B cell (primary cell): ENCODE data around the gene EFCAB10. TPM values are rescaled to one million over a fixed set of nuclear protein-coding genes. Genes with fewer than 3 reads are reported as not detected.
"Not testable (repeated sequence)": the region's sequence is repeated elsewhere in the genome, so short reads cannot be mapped to it uniquely, and the experiment has no call there.

ENCODE experiments used
- ATAC-seq: fragments of 200-7000 bp; cut with Tn5 transposase; one replicate; pipeline ENCODE4 v1.10.0; 2021; ENCODE audit warnings: low read depth, mild to moderate bottlenecking, moderate number of reproducible peaks, moderate library complexity
- CTCF ChIA-PET: fragments of 350-600 bp; sonication (Branson Sonifier 250); formaldehyde crosslinking; loops from one replicate; lab custom pipeline; 2021; ENCODE audit warnings: antibody characterized with exemption, inconsistent platforms; lab: Charles Lee
- POLR2A ChIA-PET: fragments of 350-600 bp; sonication (Branson Sonifier 250); formaldehyde crosslinking; loops from one replicate; lab custom pipeline; 2021; ENCODE audit warnings: antibody characterized with exemption; lab: Charles Lee
- DNase-seq: peaks from one replicate; pipeline ENCODE4 v3.0.0; 2013
- H2AFZ ChIP-seq: 2 replicates; pipeline ENCODE4 v1.6.1; 2012; ENCODE audit warnings: mild to moderate bottlenecking, low read depth, low read length; ENCODE audit not compliant: insufficient read depth, poor library complexity, severe bottlenecking
- H3K27ac ChIP-seq, 2 donors: 1 replicate in 1 of 2; 2 replicates in 1 of 2; pipeline ENCODE4 v1.5.1; 2012 to 2013; ENCODE audit warnings: low read length in 2 of 2, mild to moderate bottlenecking in 2 of 2, moderate library complexity in 1 of 2
- H3K27me3 ChIP-seq, 4 experiments: fragments of 200-600 bp in 1 of 4; sonication (generic) in 1 of 4; replicated peaks in 1 of 4; 1 replicate in 2 of 4; 2 replicates in 2 of 4; pipeline versions ENCODE4 v1.6.1 to v1.7.0; 2013 to 2016; ENCODE audit warnings: low read length in 3 of 4, mild to moderate bottlenecking in 2 of 4, mixed read lengths in 1 of 4, moderate library complexity in 1 of 4; ENCODE audit not compliant: insufficient read depth in 4 of 4, control insufficient read depth in 3 of 4; ENCODE audit errors: control extremely low read depth in 1 of 4
- H3K36me3 ChIP-seq, 2 experiments: replicated peaks in 1 of 2; 1 replicate in 1 of 2; 2 replicates in 1 of 2; pipeline versions ENCODE4 v1.6.1 to v1.7.1; 2013; ENCODE audit warnings: low read length in 1 of 2; ENCODE audit not compliant: insufficient read depth in 2 of 2, control insufficient read depth in 1 of 2; ENCODE audit errors: control extremely low read depth in 1 of 2, extremely low read depth in 1 of 2
- H3K4me1 ChIP-seq, 2 donors: fragments of 200-600 bp in 1 of 2; sonication (generic) in 1 of 2; 1 replicate in 1 of 2; 2 replicates in 1 of 2; pipeline versions ENCODE4 v1.5.1 to v1.6.1; 2013 to 2017; ENCODE audit warnings: low read length in 2 of 2; ENCODE audit not compliant: control insufficient read depth in 2 of 2, insufficient read depth in 2 of 2
- H3K4me2 ChIP-seq: replicated peaks from 2 replicates; pipeline ENCODE3; 2012; ENCODE audit warnings: mild to moderate bottlenecking, low read depth, low read length; ENCODE audit not compliant: poor library complexity, severe bottlenecking
- H3K4me3 ChIP-seq, 5 experiments: fragments of 200-600 bp in 1 of 5; sonication (generic) in 1 of 5; 1 replicate in 3 of 5; 2 replicates in 2 of 5; pipeline versions ENCODE4 v1.5.1 to v1.7.0; 2011 to 2016; ENCODE audit warnings: low read length in 4 of 5, mild to moderate bottlenecking in 4 of 5, low read depth in 2 of 5, control low read depth in 1 of 5, moderate library complexity in 1 of 5; ENCODE audit not compliant: insufficient read depth in 1 of 5; ENCODE audit errors: control extremely low read depth in 1 of 5, extremely low read depth in 1 of 5
- H3K79me2 ChIP-seq: fragments of 200-600 bp; sonication (generic); one replicate; pipeline ENCODE4 v1.6.0; 2016; ENCODE audit warnings: low read length; ENCODE audit not compliant: control insufficient read depth, insufficient read depth
- H3K9ac ChIP-seq: fragments of 200-600 bp; sonication (generic); 2 replicates; pipeline ENCODE4 v1.6.1; 2017; ENCODE audit warnings: mild to moderate bottlenecking, low read length, moderate library complexity
- H3K9me3 ChIP-seq, 3 donors: one replicate each; pipeline versions ENCODE4 v1.6.1 to v1.7.1; 2013; ENCODE audit warnings: low read length in 2 of 3; ENCODE audit not compliant: control insufficient read depth in 2 of 3, insufficient read depth in 1 of 3; ENCODE audit errors: control extremely low read depth in 1 of 3
- H4K20me1 ChIP-seq: 2 replicates; pipeline ENCODE4 v1.6.0; 2012; ENCODE audit warnings: mild to moderate bottlenecking, low read length; ENCODE audit not compliant: insufficient read depth, control insufficient read depth, poor library complexity, severe bottlenecking
- H3K27ac Mint-ChIP-seq: one replicate; pipeline ENCODE4 v1.8.0; 2021; ENCODE audit warnings: mixed read lengths
- H3K27me3 Mint-ChIP-seq: one replicate; pipeline ENCODE4 v1.8.0; 2021; ENCODE audit warnings: mixed read lengths
- H3K4me1 Mint-ChIP-seq: one replicate; pipeline ENCODE4 v1.8.0; 2021; ENCODE audit warnings: mixed read lengths
- H3K4me3 Mint-ChIP-seq: one replicate; pipeline ENCODE4 v1.8.0; 2021; ENCODE audit warnings: mixed read lengths
- H3K9me3 Mint-ChIP-seq: one replicate; pipeline ENCODE4 v1.8.0; 2022; ENCODE audit warnings: mixed read lengths; ENCODE audit not compliant: insufficient read depth
- CTCF ChIP-seq: fragments of 200-600 bp; IDR thresholded peaks from one replicate; pipeline ENCODE4 v1.8.0; 2022; ENCODE audit warnings: antibody characterized with exemption, mild to moderate bottlenecking
- EZH2 ChIP-seq: IDR thresholded peaks from 2 replicates; pipeline ENCODE4 v1.6.1; 2012; ENCODE audit warnings: borderline replicate concordance, low read depth, mild to moderate bottlenecking, moderate library complexity, low read length; ENCODE audit not compliant: insufficient read depth, poor library complexity, severe bottlenecking
- WGBS: methylation state at CpG from one replicate; pipeline ENCODE4 v1.1.5; 2013; ENCODE audit warnings: missing lambda C conversion rate; ENCODE audit not compliant: insufficient coverage; 5-methylcytosine and 5-hydroxymethylcytosine counted together
- intact Hi-C: fragments of 100-400 bp; cut with micrococcal nuclease; formaldehyde crosslinking; loops from one replicate; pipeline ENCODE4 v1.10.0; 2022
- polyA plus RNA-seq: library from polyadenylated mRNA; depleted of rRNA; stranded (reverse); fragments of >200 nt; gene quantifications from 2 replicates; pipeline ENCODE4 v1.2.3, GENCODE V29; 2012
- total RNA-seq, 2 donors: library from RNA; stranded (reverse); fragments of 120-200 nt in 1 of 2; gene quantifications; 1 replicate in 1 of 2; 2 replicates in 1 of 2; pipeline versions ENCODE4 v1.2.3 to v1.2.4, GENCODE V29; 2013 to 2022

EFCAB10 gene
- total and polyA plus RNA-seq, 2 donors (not counting 1 experiment from before 2014, with no cell fraction given), result not detected

- H3K4me3 ChIP-seq, result no peak overlapping the region
- POLR2A ChIA-PET, result no interaction called here
- Mint-ChIP-seq H3K4me1 (no peaks in the 10 kb centered on the region), H3K9me3 (no peaks in the 10 kb centered on the region), H3K27ac (no peak overlapping the region), H3K4me3 (no peak overlapping the region), H3K27me3 (no peaks in the 10 kb centered on the region)
- no peaks in the 10 kb centered on the region for H3K36me3 ChIP-seq
- H3K27me3 ChIP-seq, result no peaks in the 10 kb centered on the region
- no peak overlapping the region for H3K9ac ChIP-seq
- WGBS, result 87% methylated on average over 3 of the region's 14 CpGs
- DNase-seq (no peak), ATAC-seq (no peak)
- no peaks in the 10 kb centered on the region for H3K4me1 ChIP-seq
- no peak overlapping the region for H2AFZ ChIP-seq
- H3K27ac ChIP-seq, result no peak overlapping the region
- CTCF ChIA-PET, result no interaction called here
- no peaks in the 10 kb centered on the region for H4K20me1 ChIP-seq
- no peak for TF ChIP-seq EZH2
- no peak for TF ChIP-seq CTCF
- no peak overlapping the region for H3K4me2 ChIP-seq
- H3K9me3 ChIP-seq, result peaks cover 0 to 2% (median 0%) of the 10 kb centered on the region in 3 donors
- no peaks in the 10 kb centered on the region for H3K79me2 ChIP-seq
- intact Hi-C loops, result no loop called here
Observed at GRCh38 chr7:105600720-105601550, 19.6 kb upstream of the EFCAB10 start.

GRCh38 chr7:105599551-105599950 lies 18.3 kb upstream of the EFCAB10 start:
- no peak for TF ChIP-seq CTCF
- TF ChIP-seq EZH2, result no peak
- DNase-seq (no peak), ATAC-seq (no peak)
- Histone ChIP-seq H3K79me2 (no peaks in the 10 kb centered on the region), H2AFZ (no peak overlapping the region), H3K36me3 (no peaks in the 10 kb centered on the region), H3K9ac (no peak overlapping the region), H3K4me1 (no peaks in the 10 kb centered on the region), H3K27ac (no peak overlapping the region), H3K27me3 (no peaks in the 10 kb centered on the region), H3K9me3 (peaks cover 0 to 2% (median 0%) of the 10 kb centered on the region in 3 donors), H3K4me3 (no peak overlapping the region), H3K4me2 (no peak overlapping the region), H4K20me1 (no peaks in the 10 kb centered on the region)
- 30% methylated on average over 1 of the region's 3 CpGs for WGBS
- no peaks in the 10 kb centered on the region for H3K27me3 Mint-ChIP-seq
- no peaks in the 10 kb centered on the region for H3K9me3 Mint-ChIP-seq
- no peak overlapping the region for H3K27ac Mint-ChIP-seq
- no peaks in the 10 kb centered on the region for H3K4me1 Mint-ChIP-seq
- ChIA-PET POLR2A (no interaction called here), CTCF (no interaction called here)
- intact Hi-C loops, result no loop called here
- H3K4me3 Mint-ChIP-seq, result no peak overlapping the region

GRCh38 chr7:105599080-105599479 lies 17.8 kb upstream of the EFCAB10 start:
- H3K27ac Mint-ChIP-seq, H3K9ac ChIP-seq, DNase-seq, H3K4me1 ChIP-seq, ATAC-seq, H4K20me1 ChIP-seq, POLR2A ChIA-PET, intact Hi-C loops, H3K4me3 ChIP-seq, H3K79me2 ChIP-seq, H3K9me3 ChIP-seq, H3K36me3 ChIP-seq, H3K27ac ChIP-seq, H3K27me3 ChIP-seq, H3K9me3 Mint-ChIP-seq, H3K4me1 Mint-ChIP-seq, H3K4me3 Mint-ChIP-seq, H3K27me3 Mint-ChIP-seq, H2AFZ ChIP-seq, H3K4me2 ChIP-seq: not testable (repeated sequence)
- CTCF ChIA-PET, result interaction anchor here (0.5 kb wide), 1 partner anchor 681 kb away, joined by 3 read pairs; no protein-coding TSS in a partner anchor
- 88% methylated on average over 4 of the region's 8 CpGs for WGBS
